Measurements from ENCODE around the gene CACNA2D3.
"Not testable (repeated sequence)": the region's sequence is repeated elsewhere in the genome, so short reads cannot be mapped to it uniquely, and the experiment has no call there.

Gene CACNA2D3

DNA sequence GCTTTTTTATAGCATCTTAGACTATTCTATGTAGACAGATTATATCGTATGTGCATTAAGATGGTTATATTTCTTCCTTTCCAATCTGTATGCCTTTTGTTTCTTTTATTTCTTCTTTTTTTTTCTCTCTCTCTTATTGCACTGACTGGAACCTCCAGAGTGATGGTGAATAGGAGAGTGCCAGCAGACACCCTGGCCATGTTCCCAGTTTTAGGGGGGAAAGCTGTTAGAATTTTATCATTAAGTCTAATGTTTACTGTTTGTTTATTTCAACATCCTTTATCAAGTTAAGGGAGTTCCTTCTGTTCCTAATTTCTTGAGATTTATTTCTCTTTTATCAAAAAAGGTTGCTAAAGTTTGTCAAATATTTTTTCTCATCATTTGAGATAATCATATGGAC, 922.1 kb downstream of the CACNA2D3 start:
- no peak for DNase-seq

- DNase-seq, result no peak
These were observed 936.8 kb downstream of the CACNA2D3 start for GRCh38 chr3:55059027-55059629.

GRCh38 chr3:55060896-55061719, 938.8 kb downstream of the CACNA2D3 start:
- DNase-seq, result no peak

DNA sequence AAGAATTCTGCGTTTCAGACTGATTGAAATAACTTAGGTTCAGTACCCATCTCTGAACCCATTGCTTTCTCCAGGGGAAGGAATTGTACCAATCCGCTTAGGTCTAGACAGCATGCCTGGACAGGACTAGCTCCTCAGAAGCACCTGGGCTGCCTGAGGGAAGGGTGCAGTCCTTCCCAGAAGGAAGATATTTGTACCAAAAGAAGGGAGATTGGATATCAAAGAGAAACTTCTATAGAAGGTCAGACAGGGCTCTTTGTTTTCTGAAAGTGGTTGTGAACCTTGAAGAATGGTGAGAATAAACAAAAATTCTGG, 939.3 kb downstream of the CACNA2D3 start:
- no peak for DNase-seq

GRCh38 chr3:55064164-55064563, 941.8 kb downstream of the CACNA2D3 start:
- no peak for DNase-seq

DNA sequence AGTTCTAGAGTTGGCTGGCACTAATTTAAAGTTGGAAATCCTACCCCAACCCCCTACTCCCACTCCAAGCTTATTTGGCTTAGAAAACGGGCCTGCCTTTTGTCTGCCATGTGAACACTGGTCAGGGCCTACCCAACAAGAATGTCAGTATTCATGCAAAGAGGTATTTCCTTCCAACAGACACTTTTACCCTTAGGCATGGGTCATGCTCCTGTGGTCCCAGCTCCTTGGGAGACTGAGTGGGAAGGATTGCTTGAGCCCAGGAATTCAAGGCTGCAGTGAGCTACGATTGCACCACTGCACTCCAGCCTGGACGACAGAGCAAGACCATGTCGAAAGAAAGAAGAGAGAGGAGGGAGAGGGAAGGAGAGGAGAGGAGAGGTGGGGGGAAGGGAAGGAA, 943.0 kb downstream of the CACNA2D3 start:
- DNase-seq, result no peak

- no peak for DNase-seq
These were observed 944.2 kb downstream of the CACNA2D3 start for GRCh38 chr3:55066551-55067047.

GRCh38 chr3:55069950-55070349, 947.6 kb downstream of the CACNA2D3 start:
- peak in 4 of 58 donors; percentile 2 to 39 (median 13) for DNase-seq

GRCh38 chr3:55074796-55075195, 952.4 kb downstream of the CACNA2D3 start:
- DNase-seq, result no peak

- DNase-seq, result no peak
These were observed 953.5 kb downstream of the CACNA2D3 start for GRCh38 chr3:55075846-55076245.

GRCh38 chr3:55077726-55078125, 955.4 kb downstream of the CACNA2D3 start:
- DNase-seq, result no peak

GRCh38 chr3:55078876-55079275, 956.5 kb downstream of the CACNA2D3 start:
- DNase-seq, result no peak

DNA sequence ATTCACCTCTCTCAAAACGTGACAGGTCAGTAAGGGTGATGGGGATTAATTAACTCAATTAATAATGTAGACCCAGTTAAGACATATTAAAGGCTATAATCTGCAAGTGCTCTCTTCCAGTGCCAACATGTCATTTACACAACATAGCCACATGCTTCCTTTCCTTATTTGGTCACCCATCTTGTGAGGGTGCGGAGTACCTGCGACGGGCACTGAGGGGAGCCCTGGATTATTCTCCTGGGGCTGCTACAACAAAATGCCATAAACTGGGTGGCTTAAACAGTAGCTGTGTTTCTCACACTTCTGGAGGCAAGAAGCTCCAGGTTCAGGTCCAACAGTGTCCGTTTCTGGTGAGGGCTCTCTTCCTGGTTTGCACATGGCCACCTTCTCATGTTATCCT, 962.9 kb downstream of the CACNA2D3 start:
- no peak for DNase-seq

DNA sequence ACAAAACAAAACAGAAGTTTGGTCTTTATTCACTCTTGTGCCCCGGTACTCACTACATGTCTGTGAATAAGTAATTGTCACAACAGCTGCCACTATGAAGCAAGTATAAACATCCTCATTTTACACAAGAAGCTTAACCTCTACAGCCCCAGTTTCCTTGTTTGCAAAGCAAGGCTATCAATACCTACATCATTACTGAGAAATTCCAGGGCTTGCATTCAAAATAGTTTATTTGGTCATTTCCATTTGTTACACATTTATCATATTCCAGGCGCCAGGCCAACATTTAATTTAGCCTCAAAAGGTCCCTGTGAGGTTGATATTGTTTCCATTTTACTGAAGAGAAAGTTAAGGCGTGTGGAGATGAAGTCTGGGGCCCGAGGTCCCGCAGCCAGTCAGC, 966.9 kb downstream of the CACNA2D3 start:
- DNase-seq, result no peak

DNA sequence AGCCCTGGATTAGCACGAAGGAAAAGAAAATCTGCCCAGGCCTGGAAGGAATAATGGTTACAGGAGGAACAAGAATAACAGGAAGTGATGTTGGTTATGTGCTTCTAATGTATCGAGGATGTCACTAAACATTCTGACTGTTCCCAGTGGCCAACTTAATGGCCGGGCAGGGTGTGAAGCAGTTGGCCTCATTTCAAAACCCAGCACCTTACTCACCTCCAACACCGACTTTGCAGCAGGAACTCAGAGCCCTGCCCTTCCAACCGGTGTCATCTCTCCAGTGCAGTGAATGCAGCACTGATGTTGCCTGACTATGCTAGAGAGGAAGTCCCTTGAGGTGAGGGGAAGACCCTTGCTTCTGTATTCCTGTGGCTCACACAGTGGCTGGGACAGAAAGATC, 967.9 kb downstream of the CACNA2D3 start:
- DNase-seq, result no peak

DNA sequence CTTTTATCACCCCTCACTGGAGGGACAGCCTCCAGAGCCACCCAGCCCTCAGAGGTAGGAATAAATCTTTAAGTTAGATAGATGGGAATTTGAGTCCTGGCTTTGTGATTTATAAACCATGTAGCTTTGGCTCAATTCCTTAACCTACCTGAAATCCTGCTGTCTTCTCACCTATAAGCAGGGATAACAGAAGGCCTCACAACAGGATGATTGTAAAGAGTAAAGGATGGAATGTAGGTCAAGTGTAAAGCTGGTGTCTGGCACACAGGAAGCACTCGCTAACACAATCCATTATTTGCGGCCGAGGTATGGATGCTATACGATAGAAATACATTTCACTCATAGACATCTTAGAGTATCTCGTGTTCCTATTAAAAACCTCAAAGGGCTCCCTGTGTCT, 968.4 kb downstream of the CACNA2D3 start:
- DNase-seq, result no peak

DNA sequence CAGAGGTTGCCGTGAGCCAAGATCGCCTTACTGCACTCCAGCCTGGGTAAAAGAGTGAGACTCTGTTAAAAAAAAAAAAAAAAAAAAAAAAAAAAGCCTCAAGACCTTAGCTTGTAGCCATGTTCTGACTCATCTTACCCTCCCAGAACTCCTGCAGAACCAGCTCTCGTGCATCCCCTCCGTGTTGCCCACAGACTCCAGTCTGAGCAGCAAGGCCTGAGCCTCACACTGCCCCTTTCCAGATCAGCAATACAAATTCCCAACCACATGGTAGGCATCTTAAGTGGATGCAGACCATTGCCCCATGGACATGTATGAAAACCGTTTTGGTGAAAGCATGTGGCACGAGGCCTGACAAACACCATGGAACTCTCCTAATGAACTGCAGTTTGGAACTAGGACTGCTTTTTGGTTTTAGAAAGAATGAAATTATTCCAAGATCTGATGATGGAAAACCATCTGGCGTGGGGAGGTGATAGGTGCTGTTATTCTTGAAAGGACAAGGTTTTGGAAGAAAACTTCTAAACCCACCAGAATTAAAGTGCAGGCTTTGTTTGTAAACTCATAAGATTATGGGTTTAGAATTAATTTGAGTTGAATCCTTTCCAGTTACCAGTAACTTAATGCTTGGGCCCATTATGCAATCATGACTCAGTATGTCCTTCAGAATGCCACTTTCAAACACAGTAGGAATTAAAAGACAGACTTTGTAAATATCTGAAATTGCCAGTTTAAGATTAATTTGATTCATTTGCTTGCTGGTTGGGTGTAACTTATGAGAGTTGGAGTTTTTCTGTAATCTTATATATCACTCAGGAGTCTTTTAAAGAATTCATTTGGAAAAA, 969.3 kb downstream of the CACNA2D3 start:
- DNase-seq, result no peak

GRCh38 chr3:55094676-55095075, 972.3 kb downstream of the CACNA2D3 start:
- no peak for DNase-seq

GRCh38 chr3:55097441-55097840, 975.1 kb downstream of the CACNA2D3 start:
- no peak for DNase-seq

GRCh38 chr3:55105647-55106046, 983.3 kb downstream of the CACNA2D3 start:
- DNase-seq, result no peak

GRCh38 chr3:55107187-55107586, 984.8 kb downstream of the CACNA2D3 start:
- DNase-seq, result no peak

DNA sequence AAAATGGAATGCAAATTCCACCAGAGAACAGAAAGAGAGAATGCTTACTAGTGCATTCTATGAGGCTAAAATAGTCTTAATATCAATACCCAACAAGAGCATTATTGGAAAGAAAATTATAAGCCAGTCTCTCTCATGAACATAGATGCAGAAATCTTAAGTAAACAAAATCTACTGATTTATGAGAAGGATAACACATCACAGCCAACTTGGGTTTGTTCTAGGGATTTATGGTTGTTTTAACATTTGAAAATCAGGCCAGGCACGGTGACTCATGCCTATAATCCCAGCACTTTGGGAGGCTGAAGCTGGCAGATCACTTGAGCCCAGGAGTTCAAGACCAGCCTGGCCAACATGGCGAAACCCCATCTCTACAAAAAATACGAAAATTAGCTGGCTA, 989.6 kb downstream of the CACNA2D3 start:
- not testable (repeated sequence) for DNase-seq
